ENCODE measurements around the gene PPFIA2.

The PPFIA2 gene

GRCh38 chr12:81209012-81209411, 550.1 kb downstream of the PPFIA2 start:
- no peak for DNase-seq (ENCODE audit: low read depth)

- no peak for DNase-seq (ENCODE audit: low read depth)
Measured at GRCh38 chr12:81208187-81208911, 550.8 kb downstream of the PPFIA2 start.

All from T follicular helper cell (primary cell).